ENCODE measurements around the gene ZP1.

The ZP1 gene

DNA sequence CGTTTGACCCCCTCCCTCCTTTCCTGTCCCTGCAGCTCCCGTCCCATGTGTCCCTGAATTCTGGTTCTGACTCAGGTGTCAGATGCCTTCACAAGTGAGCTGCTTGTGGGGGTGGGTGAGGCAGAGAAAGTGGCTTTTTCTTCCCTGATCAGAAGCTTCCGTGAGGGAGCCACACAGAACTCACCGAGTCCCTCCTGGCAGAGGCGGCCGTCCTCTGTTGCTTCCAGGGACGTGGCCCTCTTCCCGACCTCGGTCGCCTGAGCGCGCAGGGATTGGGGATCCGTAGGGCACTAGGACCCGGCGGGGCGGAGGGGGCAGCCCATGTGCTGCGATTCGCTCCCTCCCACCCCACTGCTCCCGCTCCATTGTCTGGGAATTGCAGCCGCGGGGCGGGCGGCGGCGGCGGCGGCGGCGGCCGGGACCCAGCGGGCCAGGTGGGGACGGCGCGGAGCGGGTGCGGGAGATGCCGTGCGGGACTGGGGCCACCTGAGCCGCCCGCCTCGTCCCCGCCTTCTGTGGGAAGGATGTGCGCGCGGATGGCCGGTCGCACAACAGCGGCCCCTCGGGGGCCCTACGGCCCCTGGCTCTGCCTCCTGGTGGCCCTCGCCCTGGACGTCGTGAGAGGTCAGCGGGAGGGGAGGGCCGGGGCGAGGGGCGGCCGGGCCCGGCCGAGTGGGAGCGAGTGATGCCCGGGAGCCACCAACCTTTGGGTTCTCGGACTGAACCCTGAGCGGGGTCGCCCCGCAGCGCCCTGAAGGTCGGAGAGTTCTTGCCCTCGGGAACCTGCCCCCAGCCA lies 57.0 kb downstream of the ZP1 start, which contains the start of gene TMEM132A (continued):
- TF ChIP-seq YY1 (tag by site-specific recombination; IDR thresholded peaks at IDR 0.05) (peak; percentile 47; the same call in 1 of the 2 replicates), FEZF1 (tag by site-specific recombination; IDR thresholded peaks at IDR 0.05) (no peak), ZFHX2 (tag by site-specific recombination; conservative IDR thresholded peaks at IDR 0.05) (peak; percentile 36; the same call in 1 of the 2 replicates), ZNF791 (tag by site-specific recombination; IDR thresholded peaks at IDR 0.05) (no peak), ZNF677 (tag by site-specific recombination; IDR thresholded peaks at IDR 0.05) (no peak), ZNF501 (tag by site-specific recombination; IDR thresholded peaks at IDR 0.05) (peak; percentile 65; the same call in 1 of the 2 replicates), ZEB2 (tag by site-specific recombination; IDR thresholded peaks at IDR 0.05) (peak; percentile 41; the same call in 1 of the 2 replicates), SP7 (tag by site-specific recombination; IDR thresholded peaks at IDR 0.05) (peak; percentile 47; the same call in 1 of the 2 replicates), ZNF211 (tag by site-specific recombination; IDR thresholded peaks at IDR 0.05; ENCODE audit: low read depth) (no peak), ZNF76 (tag by site-specific recombination; IDR thresholded peaks at IDR 0.05; ENCODE audit: borderline replicate concordance, low read depth) (peak; percentile 47; the same call in 1 of the 2 replicates)
- TF ChIP-seq, protein P1, sequence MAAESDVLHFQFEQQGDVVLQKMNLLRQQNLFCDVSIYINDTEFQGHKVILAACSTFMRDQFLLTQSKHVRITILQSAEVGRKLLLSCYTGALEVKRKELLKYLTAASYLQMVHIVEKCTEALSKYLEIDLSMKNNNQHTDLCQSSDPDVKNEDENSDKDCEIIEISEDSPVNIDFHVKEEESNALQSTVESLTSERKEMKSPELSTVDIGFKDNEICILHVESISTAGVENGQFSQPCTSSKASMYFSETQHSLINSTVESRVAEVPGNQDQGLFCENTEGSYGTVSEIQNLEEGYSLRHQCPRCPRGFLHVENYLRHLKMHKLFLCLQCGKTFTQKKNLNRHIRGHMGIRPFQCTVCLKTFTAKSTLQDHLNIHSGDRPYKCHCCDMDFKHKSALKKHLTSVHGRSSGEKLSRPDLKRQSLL (tag by site-specific recombination; IDR thresholded peaks at IDR 0.05), result peak; percentile 17; the same call in 1 of the 2 replicates
- TF ChIP-seq, protein P2, sequence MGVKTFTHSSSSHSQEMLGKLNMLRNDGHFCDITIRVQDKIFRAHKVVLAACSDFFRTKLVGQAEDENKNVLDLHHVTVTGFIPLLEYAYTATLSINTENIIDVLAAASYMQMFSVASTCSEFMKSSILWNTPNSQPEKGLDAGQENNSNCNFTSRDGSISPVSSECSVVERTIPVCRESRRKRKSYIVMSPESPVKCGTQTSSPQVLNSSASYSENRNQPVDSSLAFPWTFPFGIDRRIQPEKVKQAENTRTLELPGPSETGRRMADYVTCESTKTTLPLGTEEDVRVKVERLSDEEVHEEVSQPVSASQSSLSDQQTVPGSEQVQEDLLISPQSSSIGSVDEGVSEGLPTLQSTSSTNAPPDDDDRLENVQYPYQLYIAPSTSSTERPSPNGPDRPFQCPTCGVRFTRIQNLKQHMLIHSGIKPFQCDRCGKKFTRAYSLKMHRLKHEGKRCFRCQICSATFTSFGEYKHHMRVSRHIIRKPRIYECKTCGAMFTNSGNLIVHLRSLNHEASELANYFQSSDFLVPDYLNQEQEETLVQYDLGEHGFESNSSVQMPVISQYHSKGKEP (tag by site-specific recombination; IDR thresholded peaks at IDR 0.05), result peak; percentile 57

Data from HEK293 (cell line).